Fibroblast of peridontal ligament (primary cell): ENCODE measurements around the gene TCTN2.

Source experiments
- DNase-seq: peaks from one replicate; pipeline ENCODE4 v3.0.0-alpha.2; 2010; ENCODE audit errors: extremely low read depth

The TCTN2 gene

DNA sequence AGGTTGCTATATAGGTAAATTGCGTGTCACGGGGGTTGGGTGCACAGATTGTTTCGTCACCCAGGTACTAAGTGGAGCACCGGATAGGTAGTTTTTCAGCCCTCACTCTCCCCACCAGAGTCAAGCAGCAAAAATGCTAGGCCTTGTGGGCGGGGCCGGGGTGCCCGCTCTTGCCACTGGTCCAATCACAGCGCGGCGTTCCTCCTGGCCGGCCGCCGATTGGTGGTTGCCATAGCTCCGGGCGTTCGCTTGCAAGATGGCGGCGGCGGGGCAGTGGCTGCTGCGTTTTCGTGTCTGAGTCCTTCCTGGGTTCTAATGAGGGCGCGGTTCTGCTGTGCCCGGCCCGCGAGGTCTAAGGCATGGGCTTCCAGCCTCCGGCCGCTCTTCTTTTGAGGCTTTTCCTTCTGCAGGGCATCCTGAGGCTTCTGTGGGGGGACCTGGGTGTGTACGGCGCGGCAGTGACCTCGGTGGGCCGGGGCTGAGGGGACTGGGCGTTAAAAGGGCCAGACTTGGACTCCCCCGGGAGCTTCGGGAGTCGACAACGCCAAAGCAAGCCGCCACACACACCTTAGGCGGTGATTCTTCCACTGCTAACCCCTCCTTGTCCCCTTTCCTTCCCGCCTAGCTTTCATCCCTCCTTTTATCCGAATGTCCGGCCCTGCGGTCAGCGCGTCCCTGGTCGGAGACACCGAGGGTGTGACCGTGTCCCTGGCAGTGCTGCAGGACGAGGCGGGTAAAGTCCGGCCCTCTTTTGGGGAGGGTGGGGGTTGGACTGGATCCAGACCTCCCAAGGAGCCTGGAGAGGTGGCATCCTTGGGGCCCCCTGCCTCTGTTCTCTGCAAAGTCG is at the start of gene TCTN2:
TCTN2 (plus strand) TSS at position 232 of the 847 bp plus-strand sequence; CDS start at position 360, 128 bp downstream.
- peak; percentile 88 for DNase-seq

GRCh38 chr12:123621619-123622530 is 49.0 kb upstream of the TCTN2 start:
- DNase-seq, result no peak

DNA sequence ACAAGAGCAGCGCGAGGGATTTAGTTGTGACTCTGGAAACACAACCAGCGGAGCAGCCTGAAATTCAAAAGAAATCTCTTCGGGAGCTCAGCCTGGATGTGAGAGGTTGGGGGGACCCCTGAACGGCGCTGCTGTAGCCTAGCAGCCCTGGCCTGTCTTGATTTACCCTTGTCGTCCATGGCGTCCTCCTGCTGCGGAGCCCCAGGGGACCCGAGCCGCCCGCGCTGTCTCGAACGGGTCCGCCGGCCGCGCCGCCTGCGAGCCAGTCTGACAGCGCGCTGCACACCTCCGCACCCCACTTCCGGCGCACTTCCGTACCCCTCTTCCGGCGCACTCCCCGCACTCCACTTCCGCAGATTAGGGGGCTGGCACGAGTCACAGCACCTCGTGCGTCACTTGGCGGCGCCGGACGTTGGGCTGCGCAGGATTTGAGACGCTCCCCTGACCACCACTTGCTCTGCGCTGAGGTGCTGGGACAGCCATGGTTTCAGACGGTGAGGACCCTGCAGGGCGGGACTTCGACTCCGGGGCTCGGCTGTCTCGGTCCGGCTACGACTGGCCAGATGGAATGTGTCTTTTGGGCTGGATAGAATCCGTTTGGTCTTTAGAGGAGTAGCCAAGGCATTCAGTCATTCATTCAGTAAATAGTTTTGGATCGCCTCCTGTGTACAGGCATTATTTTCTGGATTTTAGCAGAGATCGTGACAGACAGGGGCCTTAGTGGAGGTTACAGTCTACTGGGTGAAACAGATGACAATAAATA is 37.4 kb upstream of the TCTN2 start, which contains the start of the genes EIF2B1 and GTF2H3:
EIF2B1 (minus strand) TSS at position 308 of the 763 bp plus-strand sequence; CDS start at position 179, 129 bp downstream.
GTF2H3 (plus strand) TSS at position 451 of the 763 bp plus-strand sequence; CDS start at position 482, 31 bp downstream.
- DNase-seq, result peak; percentile 93

DNA sequence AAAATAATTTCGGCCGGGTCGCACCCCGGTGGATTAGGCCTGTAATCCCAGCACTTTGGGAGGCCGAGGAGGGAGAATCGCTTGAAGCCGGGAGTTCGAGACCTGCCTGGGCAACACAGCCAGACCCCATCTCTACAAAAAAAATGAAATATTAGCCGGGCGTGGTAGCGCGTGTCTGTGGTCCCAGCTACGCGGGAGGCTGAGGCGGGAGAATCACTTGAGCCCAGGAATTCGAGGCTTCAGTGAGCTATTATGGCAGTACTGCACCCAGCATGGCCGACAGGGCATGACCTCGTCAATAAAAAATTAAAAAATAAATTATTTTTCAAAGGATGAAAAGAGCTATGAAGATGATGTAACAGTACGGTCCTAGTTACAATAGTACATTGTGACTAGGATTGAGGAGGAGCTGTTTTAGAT is 36.8 kb upstream of the TCTN2 start:
- DNase-seq, result no peak

DNA sequence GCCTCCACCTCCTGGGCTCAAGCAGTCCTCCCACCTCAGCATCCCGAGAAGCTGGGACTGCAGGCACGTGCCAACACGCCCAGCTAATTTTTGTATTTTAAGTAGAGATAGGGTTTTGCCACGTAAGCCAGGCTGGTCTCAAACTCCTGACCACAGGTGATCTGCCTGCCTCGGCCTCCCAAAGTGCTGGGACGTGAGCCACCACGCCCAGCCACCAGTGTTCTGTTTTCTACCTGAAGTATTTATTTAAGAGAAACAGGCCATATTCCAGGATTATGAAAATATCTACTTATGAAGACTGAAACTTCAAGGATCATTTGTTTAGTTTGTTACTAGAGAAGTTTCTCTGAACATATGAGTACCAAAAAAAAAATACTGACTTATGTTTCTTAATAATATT is 27.0 kb upstream of the TCTN2 start:
- no peak for DNase-seq

DNA sequence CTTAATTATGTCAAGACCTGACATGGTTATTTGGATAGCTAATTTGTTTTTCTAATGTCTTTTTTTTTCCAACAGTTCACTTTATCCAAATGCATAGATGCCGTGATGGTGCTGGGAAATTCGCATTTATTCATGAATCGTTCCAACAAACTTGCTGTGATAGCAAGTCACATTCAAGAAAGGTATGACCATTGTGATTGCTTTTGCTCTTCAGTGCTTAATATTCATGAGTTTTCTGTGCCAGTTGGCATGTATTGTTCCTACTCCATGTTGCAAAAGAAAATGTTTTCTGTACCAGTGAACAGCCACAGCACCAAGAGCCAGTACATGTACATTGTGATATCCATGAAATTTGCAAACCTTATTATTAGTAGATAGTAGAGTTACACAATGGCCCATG is 25.5 kb upstream of the TCTN2 start:
- no peak for DNase-seq

GRCh38 chr12:123645878-123646277 is 25.0 kb upstream of the TCTN2 start:
- no peak for DNase-seq

DNA sequence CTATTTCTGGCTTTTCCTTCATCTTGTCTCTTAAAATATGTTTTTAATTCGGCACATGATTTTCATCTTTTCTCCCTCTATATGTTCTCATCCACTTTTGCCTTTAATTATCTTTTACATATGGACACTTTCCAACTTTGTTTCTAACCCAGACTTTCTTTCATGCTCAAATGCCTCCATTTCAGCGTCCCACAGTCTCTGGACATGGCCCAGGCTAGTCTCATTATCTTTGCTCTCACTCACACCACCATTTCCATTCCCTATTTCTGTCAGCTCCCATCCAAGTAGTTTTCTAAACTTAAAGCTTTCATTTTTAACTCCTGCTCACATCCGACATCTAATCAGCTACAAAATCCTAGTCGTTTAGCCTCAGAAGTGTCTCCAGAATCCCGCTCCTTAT is 22.5 kb upstream of the TCTN2 start:
- DNase-seq, result no peak

DNA sequence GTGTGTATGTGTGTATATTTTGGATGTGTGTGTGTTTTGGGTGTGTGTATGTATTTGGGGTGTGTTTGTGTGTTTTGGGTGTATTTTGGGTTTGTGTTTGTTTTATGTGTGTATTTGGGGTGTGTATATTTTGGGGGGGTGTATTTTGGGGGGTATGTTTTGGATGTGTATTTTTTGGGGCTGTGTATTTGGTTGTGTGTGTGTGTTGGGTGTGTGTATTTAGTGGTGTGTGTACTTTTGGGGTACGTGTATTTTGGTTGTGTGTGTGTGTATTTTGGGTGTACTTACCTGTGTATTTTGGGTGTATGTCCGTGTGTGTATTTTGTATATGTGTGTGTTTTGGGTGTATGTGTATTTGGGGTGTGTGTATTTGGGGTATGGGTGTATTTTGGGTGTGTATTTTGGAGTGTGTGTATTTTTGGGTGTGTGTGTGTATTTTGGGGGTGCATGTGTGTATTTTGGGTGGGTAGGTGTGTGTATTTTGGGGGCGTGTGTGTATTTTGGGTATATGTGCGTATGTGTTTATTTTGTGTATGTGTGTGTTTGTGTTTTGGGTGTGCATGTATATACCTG is 16.7 kb upstream of the TCTN2 start:
- no peak for DNase-seq

GRCh38 chr12:123655420-123655819 is 15.5 kb upstream of the TCTN2 start:
- DNase-seq, result no peak

GRCh38 chr12:123656392-123656791 is 14.5 kb upstream of the TCTN2 start:
- DNase-seq, result no peak

GRCh38 chr12:123657211-123657610 is 13.7 kb upstream of the TCTN2 start:
- DNase-seq, result no peak

DNA sequence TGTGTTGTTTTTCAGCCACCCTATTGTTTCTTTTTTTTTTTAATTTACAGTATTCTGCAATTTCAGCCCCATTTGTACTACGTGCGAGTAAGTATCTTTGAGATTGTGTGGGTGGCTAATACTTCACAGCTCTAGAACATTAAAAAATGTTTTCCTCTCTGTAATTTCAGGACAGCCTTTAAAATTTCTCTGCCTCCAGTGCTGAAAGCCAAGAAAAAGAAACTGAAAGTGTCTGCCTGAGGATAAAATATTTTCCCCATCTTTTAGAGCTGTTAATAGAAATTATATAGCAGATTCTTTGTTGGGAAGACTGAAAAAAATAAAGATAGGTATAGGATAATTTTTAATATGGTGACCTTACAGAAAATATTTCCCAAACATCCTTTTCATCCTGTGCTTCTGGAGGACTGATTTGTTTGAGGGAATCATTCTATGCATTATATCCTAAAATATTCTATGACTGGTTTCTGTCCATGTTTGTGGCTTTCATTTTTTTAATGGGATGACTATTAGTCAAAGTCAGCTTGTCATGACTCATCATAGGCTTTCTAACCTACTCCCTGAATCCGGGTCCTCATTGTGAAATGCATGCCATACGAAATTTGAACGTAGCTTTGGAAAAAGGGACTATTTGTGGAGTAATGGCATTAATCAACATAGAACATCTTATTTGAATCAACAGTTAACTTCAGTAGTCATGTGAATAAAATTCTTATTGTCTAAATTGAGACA is 10.8 kb upstream of the TCTN2 start:
- DNase-seq, result peak; percentile 93

- DNase-seq, result no peak
Observed at GRCh38 chr12:123667771-123668170, 3.1 kb upstream of the TCTN2 start.

DNA sequence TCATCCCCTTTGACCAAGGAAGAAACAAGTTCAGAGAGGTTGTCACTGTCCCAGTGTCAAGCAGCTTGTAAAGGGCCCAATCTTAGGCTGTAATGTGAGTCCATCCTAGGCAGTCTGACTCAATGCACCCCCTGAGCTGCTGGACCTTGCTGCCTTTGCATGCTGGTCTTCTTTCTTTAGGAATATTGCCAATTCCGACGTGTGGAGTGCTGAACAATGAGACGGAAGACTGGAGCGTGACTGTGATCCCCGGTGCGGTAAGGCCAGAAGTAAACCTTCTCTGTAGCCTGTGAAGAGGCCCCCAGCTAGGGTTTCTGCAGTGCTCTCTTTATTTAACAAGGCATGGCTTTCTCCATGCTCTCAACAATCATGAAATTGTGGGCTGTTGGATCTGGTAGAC is 963 bp downstream of the TCTN2 start:
- peak; percentile 46 for DNase-seq

GRCh38 chr12:123675436-123675835 is 4.5 kb downstream of the TCTN2 start:
- no peak for DNase-seq

DNA sequence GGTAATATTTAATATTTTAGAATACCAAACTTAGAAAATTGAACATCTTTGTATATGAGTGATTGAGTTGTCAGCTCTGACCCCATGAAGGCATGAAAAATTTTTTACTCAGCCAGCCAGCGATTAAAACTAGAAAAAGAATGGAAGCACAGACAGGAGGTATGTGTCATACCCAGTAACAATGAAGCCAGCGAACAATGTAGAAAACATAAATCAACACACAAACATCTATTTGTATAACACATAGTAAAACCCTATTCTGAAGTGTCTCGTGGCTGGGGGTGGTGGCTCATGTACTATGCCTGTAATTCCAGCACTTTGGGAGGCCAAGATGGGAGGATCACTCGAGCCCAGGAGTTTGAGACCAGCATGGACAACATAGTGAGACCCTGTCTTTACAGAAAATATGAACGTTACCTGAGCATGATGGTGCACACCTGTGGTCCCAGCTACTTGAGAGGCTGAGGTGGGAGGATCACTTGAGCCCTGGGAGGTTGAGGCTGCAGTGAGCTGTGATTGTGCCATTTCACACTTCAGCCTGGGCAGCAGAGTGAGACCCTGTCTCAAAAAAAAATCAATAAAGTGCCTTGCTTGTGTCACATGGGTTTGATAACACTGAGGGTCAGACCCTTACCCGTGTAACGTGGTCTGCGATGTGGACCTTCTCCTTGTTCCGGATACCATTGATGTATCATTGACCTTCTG is 5.9 kb downstream of the TCTN2 start:
- no peak for DNase-seq

- no peak for DNase-seq
Observed at GRCh38 chr12:123678981-123679380, 8.1 kb downstream of the TCTN2 start.

DNA sequence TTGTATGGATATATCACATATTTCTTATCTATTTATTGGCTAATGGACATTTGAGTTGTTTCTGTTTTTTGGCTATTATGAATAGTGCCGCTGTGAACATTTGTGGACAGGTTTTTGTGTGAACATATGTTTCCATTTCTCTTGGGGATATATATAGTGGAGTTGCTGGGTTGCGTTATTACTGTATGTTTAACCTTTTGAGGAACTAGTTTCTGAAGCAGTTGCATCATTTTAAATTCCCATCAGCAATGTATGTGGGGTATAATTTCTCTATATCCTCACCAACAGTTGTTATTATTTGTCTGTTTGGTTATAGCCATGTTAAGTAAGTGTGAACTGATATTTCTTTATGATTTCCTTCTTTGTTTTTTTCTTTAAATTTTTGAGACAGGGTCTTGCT is 10.7 kb downstream of the TCTN2 start:
- no peak for DNase-seq

GRCh38 chr12:123683964-123684363 is 13.1 kb downstream of the TCTN2 start:
- DNase-seq, result no peak
